ENCODE data around the gene PHACTR4.

- no peak for TF ChIP-seq CTCF (IDR thresholded peaks at IDR 0.05)
- no peak for TF ChIP-seq POLR2A (IDR thresholded peaks at IDR 0.05)
Observed at GRCh38 chr1:28534671-28535070, 165.1 kb downstream of the PHACTR4 start.
